Measurements from ENCODE around the gene DGKB. TPM values are rescaled to one million over a fixed set of nuclear protein-coding genes. Genes with fewer than 3 reads are reported as not detected.

The DGKB gene
- total RNA-seq, 1 experiment from 2014 or later = not detected

DNA sequence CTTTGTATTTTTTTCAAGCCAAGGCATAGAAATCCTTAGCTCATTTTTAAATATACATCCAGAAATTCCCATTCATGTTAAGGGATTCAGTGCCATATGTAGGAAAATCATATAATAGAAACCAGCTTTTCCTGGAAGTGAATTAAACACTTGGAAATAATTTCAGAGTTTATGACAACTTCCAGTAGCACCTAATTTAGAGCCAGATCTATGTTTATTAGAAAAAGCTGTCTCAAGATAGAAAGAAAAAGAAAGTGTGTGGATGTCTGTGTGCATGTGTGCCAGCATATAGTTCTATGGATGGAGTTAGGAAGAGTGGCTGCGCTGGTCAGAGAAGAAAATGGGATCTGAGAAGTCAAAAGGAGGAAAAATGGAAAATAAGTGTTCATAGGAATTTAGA, 225.7 kb downstream of the DGKB start:
- ATAC-seq (no peak), DNase-seq (ENCODE audit: low read depth, low spot score) (no peak)
- no peaks in the 10 kb centered on the region for H3K36me3 ChIP-seq (ENCODE audit: control insufficient read depth, insufficient read depth, low read length)
- no peak for TF ChIP-seq TCF7L2 (IDR thresholded peaks at IDR 0.05; ENCODE audit: low read depth, low read length)
- no peak for TF ChIP-seq POLR2AphosphoS5 (IDR thresholded peaks at IDR 0.05; ENCODE audit: low read depth, low read length)
- no peak for TF ChIP-seq CTCF (IDR thresholded peaks at IDR 0.05)
- TF ChIP-seq REST (IDR thresholded peaks at IDR 0.05; ENCODE audit: insufficient read depth in 1 of 2, low read depth in 2 of 2, low read length in 1 of 2) = no peak
- TF ChIP-seq SIN3A (IDR thresholded peaks at IDR 0.05; ENCODE audit: borderline replicate concordance, insufficient read depth, low read depth, low read length) = no peak
- intact Hi-C loops (cut with micrococcal nuclease; ENCODE audit: unreplicated experiment) = no loop called here
- H3K4me3 ChIP-seq (ENCODE audit: low read depth in 2 of 2, low read length in 2 of 2) = no peak overlapping the region
- no peaks in the 10 kb centered on the region for H3K4me1 ChIP-seq (ENCODE audit: control insufficient read depth, insufficient read depth, low read length)
- in situ Hi-C loops (cut with HindIII; ENCODE audit: low pct_unique_long_range_greater_than_20kb, low sequenced_read_pairs) = no loop called here
- no TSS peak for BruUV-seq (replicated peaks)
- CTCF ChIA-PET = interaction anchor here (0.6 kb wide), 1 partner anchor 1397 kb away, joined by 3 read pairs; no protein-coding TSS in a partner anchor
- H3K27me3 ChIP-seq (ENCODE audit: control insufficient read depth, insufficient read depth, low read length) = no peaks in the 10 kb centered on the region
- H3K27ac ChIP-seq (ENCODE audit: low read length) = no peak overlapping the region
- POLR2A ChIA-PET = no interaction called here
- no peaks in the 10 kb centered on the region for H3K9me3 ChIP-seq (ENCODE audit: control insufficient read depth, insufficient read depth, low read depth, low read length)

DNA sequence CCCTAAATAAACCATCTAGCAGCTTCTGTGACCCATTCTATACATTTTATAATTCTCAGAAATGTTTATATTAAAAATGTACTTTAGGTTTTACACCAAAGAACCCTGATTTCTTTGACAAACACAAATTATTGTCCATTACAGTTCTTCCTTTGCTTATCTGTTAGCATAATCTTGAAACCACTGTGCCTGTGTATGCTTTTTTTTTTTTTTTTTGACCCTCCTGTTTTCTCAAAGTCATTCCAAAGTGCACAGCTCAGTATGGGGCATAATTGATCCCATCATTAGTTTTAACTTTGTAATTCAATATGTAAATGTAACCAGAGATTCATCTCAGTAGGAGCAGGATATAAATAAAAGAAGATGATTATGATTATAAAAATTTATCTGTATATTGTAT, 229.3 kb downstream of the DGKB start:
- H3K9me3 ChIP-seq (ENCODE audit: control insufficient read depth, insufficient read depth, low read depth, low read length) = no peaks in the 10 kb centered on the region
- DNase-seq (ENCODE audit: low read depth, low spot score) = no peak
- intact Hi-C loops (cut with micrococcal nuclease; ENCODE audit: unreplicated experiment) = no loop called here
- no peak overlapping the region for H3K27ac ChIP-seq (ENCODE audit: low read length)
- H3K36me3 ChIP-seq (ENCODE audit: control insufficient read depth, insufficient read depth, low read length) = no peaks in the 10 kb centered on the region
- CTCF ChIA-PET = interaction anchor here (0.7 kb wide), 1 partner anchor 1219 kb away, joined by 7 read pairs; no protein-coding TSS in a partner anchor
- no peak for TF ChIP-seq REST (IDR thresholded peaks at IDR 0.05; ENCODE audit: insufficient read depth in 1 of 2, low read depth in 2 of 2, low read length in 1 of 2)
- TF ChIP-seq CTCF (IDR thresholded peaks at IDR 0.05) = no peak
- TF ChIP-seq SIN3A (IDR thresholded peaks at IDR 0.05; ENCODE audit: borderline replicate concordance, insufficient read depth, low read depth, low read length) = no peak
- TF ChIP-seq TCF7L2 (IDR thresholded peaks at IDR 0.05; ENCODE audit: low read depth, low read length) = no peak
- TF ChIP-seq POLR2AphosphoS5 (IDR thresholded peaks at IDR 0.05; ENCODE audit: low read depth, low read length) = no peak
- BruUV-seq (replicated peaks) = no TSS peak
- no peaks in the 10 kb centered on the region for H3K27me3 ChIP-seq (ENCODE audit: control insufficient read depth, insufficient read depth, low read length)
- H3K4me3 ChIP-seq (ENCODE audit: low read depth in 2 of 2, low read length in 2 of 2) = no peak overlapping the region
- in situ Hi-C loops (cut with HindIII; ENCODE audit: low pct_unique_long_range_greater_than_20kb, low sequenced_read_pairs) = no loop called here
- POLR2A ChIA-PET = no interaction called here
- no peaks in the 10 kb centered on the region for H3K4me1 ChIP-seq (ENCODE audit: control insufficient read depth, insufficient read depth, low read length)
- no peak for ATAC-seq
